ENCODE data around the gene REEP3.
"Not testable (repeated sequence)": the region's sequence is repeated elsewhere in the genome, so short reads cannot be mapped to it uniquely, and the experiment has no call there.

REEP3 gene

DNA sequence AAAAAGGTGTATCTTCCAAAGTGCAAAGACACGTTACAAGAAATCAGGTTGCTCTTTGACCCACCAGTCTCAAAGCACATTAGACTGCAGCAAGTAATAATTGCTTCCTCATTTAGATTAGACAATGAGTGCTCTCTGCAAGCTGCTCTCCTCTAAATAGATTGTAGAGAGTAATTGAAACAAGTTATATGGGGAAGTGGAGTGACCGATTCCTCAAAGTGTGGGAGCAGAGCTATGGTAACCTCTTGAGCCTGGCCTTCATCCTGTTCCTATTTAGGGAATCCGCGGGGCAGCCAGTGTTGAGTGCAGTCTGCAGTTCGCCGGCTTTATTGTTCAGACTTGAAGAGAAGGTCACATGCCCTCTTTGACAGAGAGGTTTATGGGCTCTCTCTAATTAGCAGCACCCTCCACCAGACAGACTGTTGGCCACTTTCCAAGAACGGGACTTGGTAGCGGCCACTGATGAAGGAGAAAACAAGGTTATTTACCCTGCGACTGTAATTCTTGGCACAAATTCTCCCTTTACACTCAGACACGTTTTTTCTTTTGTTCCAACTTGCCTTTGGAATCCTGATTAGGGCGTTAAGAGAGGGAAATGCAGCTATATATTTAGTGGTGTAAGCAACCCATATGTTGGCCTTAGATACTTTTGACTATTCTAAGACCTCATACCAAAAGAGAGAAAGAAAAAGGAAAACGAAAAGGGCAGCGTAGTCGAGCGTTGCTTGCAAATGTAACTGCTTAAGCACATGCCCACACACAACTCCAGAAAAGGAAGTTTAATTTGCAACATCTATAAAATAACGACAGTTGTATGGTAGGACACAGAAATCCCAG, 107.5 kb downstream of the REEP3 start:
- DNase-seq (ENCODE audit: low read depth in 2 of 3, low spot score in 2 of 3): no peak

DNA sequence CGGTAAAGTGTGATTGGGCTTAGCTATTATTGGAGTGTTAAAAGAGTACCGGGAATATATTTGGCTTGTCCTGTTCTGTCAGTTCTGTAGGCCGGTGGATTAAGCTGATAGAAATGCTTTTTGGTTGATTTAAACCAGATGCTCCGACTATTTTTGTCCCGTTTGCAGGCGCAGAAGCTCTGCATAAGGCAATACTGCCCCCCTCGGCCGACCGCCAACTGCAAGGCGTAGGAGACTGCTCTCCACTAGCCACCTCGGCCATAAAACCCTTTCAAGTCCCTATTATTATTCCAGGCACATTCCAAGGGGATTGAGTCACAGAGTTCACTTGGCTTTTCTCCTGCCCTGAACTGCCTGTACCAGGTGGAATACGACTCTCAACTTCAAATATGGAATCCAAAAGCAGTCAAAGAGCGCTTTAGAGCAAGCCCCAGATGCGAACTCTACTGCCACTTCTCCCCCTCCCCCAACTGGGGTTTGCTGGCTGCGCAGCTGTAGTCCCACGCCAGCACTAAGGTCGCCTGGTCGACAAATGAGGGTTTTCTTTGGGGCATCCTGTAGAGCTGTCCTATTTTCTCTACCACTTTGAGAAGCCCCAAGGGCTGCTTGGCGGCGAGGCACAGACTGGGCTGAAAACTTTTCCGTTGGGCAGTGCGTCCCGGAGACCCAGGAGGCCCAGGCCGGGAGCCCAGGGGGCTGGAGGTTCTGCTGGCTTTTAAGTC, 108.3 kb downstream of the REEP3 start:
- DNase-seq (ENCODE audit: low read depth in 2 of 3, low spot score in 2 of 3): peak; percentile 40 to 54 (median 49)

DNA sequence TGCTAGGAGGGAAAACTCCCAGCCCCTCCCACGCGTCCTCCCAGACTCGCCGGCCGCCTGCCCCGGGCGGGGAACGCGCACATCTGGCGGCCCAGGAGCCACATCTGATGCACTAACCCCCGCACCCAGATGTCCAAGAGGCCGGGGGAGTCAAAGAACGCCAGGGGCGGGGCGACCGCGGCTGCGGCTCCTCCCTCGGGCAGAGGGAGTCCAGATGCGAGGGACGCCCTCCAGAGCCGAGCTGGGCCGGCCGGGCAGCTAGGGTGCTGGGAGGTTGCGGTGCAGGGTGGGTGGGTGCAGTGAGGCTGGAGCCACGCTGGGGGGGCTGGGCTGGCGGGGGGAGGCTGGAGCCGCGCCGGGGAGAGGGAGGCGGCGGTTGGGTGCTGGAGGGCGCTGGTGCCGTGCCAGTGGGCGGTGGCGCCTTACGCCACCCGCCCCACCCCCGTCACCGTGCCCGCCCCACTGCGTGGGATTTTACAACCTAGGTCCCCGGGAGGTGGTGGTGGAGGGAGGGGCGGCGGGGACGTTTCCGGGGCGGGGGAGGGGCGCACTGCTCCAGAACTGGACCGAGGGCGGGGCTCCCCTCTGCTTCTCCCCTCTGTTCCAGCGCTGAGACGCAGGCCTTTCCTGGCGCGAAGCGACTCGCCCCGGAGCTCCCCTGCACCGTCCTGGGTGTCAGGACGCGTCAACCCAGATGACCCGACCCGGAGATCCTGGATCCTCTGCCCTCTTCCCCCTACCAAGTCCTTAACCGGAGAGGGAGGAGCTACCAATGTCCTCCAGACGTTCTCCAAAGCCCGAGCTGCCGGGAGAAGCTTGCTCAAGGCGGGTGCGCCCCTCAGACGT, 109.1 kb downstream of the REEP3 start:
- DNase-seq (ENCODE audit: low read depth in 2 of 3, low spot score in 2 of 3): peak; percentile 47 to 61 (median 57)

DNA sequence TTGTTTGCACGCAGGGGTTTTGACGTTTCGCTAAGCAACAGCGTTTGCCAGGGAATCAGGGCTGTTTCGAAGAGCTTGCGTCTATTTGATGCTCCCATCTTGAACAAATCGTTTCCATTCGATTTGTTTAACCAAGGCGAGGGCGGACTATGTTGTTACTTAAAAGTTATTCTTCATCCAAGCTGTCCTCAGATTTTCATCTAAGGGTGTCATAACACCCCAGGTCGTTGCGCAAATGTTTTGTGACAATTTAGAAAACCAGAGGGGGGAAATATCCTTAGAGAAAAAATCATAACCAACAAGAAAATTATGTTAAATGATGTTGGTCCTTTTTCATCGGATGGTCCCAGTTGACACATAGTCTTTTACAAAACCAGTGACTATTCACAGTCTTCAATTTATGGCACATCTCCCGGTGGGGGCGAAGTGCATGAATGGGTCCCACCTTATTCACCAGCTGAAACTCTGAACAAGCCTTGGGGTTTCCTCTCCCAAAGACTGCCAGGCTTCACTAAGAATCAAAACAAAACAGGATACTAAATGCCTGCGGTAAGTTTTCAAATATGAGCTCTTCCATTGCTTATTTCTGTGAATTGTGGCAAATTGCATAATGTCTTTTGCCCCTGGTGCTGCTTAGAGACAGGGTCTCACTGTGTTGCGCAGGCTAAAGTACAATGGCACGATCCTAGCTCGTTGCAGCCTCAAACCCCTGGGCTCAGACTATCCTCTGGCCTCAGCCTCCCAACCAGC, 109.9 kb downstream of the REEP3 start:
- DNase-seq (ENCODE audit: low read depth in 2 of 3, low spot score in 2 of 3): no peak

DNA sequence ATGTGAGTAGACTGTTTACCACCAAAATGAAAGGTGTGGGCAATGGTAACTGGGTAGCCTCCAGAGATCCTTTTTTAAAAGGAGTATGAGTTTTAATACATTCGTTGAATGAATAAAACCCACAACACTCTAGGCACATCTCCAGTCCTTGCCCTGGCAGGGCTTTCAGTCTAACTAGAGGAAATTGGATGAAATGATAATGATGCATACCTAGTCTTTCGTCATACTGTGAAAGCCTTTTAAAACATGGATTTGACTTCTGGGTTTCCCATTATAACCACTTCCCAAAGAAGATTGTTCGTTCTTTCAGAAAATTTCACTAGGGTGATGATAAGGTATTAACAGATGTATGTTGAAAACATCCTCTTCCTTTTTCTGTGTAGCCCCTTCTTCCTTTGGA, 110.8 kb downstream of the REEP3 start:
- DNase-seq (ENCODE audit: low read depth in 2 of 3, low spot score in 2 of 3): no peak

DNA sequence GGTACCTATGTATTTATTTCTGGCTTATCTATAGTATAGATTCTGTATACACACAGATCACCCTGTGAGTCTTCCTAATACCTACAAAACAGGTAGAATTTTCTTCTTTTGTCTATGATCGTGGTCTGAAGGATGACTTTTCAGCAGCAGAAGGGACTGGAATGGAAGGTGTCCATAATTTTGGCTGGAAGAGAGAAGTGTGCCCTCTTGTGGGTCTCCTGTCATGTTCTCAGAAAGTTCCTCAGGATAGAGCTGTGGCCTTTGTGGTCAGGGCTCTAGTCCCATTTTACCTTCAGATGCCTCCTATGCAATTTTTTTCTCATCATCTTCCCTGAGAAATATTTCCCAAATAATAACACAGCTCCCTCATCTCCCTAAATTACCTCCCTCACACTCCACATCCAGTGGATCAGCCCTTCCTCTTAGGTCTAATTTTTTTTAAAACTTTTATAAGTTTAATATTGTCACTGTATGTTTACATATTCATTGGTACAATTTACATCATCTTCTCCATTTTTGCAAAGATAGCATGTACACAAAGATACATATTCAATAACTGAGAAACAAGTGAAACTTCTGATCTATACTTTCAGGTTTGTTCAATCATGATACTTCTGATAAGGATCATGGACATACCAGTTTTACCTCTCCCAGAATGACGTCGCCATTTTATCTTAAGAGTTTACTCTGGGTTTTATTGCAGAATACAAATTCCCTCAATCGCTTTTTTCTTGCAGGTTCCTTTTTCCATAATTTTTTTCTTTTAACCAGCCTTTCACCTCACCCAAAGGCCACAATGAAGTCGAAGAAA, 112.7 kb downstream of the REEP3 start:
- DNase-seq (ENCODE audit: low read depth in 2 of 3, low spot score in 2 of 3): no peak

DNA sequence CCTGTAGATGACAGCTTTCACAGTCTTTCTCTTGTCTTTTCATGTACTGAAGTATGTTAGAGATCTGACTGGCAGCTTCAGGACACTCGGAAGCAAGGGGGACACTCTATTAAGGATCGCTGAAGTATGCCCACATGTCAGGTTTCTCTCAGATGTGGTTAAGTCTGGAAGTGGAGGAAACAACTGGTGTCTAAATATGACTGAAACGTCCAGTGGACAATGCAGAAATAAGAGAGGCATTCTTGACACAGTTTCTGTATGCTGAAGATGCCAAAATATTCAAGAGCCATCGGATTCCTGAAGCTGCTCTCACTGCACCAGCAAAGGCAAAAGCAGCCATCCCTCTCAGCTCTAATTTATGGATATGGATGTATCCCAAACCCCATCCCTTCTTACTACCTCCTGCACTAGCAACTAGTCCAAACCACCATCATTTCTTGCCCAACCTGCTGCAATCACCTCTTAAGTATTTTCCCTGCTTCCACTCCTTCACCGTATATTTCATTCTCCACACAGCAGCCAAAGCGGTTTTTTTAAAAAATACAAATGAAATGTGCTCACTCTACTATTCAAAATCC, 113.4 kb downstream of the REEP3 start:
- no peak for DNase-seq (ENCODE audit: low read depth in 2 of 3, low spot score in 2 of 3)

DNA sequence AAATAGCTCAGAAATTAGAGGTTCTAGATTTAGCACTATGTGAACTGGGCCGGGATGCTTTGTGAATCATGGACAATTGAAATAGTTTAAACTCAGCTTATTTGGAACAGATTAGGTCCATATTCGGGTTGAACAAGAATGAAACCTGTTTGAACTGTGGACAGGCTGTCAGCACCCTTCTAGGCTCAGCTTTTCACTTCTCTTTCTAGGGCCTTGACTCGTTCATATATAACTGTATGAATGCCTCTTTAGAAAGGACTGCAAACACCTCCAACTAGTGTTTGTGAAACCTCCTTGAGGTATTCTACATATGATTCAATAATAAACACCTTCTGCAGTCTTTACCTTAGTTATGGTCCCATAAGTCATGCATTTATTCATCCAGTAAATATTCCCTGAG, 115.6 kb downstream of the REEP3 start:
- no peak for DNase-seq (ENCODE audit: low read depth in 2 of 3, low spot score in 2 of 3)

DNA sequence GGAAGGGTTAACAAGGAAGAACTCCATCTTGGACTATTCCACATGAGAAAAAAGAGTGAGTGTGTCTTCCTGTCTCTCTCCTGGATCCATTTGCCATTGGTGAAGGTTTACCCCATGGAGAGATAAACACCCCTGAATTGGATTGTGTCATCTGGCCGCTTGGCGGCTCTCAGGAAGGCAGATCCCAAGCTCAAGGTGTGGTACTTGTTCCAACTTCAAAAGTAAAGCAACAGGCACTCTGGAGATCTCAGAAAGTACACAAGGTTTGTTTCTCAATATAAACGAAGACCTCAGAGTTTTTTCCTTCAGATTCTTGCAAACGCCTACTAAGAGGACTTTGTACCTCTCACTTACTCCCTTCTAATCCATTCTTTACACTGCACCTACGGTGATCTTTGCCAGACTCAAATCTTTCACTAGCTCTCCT, 116.7 kb downstream of the REEP3 start:
- no peak for DNase-seq (ENCODE audit: low read depth in 2 of 3, low spot score in 2 of 3)

DNA sequence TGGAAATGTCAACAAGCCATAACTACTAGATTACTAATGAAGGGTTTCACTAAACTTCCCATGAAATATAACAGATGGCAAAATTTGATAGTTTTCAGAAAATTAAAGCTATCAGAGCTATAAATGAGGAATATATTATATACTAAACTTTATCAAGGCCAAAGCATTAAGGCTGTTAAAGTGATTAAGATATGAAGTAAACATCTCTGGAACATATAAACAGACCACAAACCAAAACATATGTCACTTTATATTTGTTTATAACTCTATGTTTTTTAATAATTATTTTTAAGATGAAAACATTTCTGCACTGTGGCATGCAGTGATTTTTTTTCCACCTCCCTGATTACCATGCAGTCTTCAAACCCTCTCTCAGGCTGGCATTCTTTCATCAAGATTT, 120.2 kb downstream of the REEP3 start:
- DNase-seq (ENCODE audit: low read depth in 2 of 3, low spot score in 2 of 3): no peak

DNA sequence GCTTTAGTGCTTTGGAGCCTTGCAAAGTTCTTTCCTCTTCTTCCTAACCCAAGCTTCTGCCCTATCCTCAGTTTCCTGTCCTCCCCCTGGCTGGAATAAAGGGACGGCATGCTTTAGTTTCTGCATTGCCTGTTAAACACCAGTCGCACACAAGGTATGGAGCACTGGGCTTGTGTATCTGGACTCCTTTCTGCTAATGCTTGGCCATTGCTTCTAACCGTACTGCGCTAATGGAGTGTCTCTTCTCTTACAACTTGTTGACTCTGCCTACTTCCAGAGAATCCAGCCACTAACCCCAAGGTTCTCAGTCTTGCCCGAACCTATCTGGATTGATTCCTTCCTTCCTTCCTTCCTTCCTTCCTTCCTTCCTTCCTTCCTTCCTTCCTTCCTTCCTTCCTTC, 120.6 kb downstream of the REEP3 start:
- DNase-seq (ENCODE audit: low read depth in 2 of 3, low spot score in 2 of 3): no peak

DNA sequence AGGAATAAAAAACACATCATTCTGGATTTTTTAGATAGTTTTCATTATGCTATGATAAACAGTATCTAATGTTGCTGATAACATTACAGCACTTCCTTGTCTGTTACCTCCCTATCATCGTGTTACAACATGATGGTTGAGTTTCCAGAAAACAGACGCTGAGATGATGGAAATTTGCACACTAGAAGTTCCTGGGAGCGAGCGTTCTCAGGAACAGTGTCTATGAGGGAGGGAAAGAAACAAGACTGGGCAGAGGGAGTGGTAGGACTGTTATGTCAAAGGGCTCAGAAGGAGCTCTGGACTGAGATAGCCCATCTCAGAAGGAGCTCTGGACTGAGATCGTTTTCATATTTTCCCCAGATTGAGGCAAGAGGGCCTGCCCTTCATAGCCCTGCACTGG, 121.6 kb downstream of the REEP3 start:
- DNase-seq (ENCODE audit: low read depth in 2 of 3, low spot score in 2 of 3): no peak

DNA sequence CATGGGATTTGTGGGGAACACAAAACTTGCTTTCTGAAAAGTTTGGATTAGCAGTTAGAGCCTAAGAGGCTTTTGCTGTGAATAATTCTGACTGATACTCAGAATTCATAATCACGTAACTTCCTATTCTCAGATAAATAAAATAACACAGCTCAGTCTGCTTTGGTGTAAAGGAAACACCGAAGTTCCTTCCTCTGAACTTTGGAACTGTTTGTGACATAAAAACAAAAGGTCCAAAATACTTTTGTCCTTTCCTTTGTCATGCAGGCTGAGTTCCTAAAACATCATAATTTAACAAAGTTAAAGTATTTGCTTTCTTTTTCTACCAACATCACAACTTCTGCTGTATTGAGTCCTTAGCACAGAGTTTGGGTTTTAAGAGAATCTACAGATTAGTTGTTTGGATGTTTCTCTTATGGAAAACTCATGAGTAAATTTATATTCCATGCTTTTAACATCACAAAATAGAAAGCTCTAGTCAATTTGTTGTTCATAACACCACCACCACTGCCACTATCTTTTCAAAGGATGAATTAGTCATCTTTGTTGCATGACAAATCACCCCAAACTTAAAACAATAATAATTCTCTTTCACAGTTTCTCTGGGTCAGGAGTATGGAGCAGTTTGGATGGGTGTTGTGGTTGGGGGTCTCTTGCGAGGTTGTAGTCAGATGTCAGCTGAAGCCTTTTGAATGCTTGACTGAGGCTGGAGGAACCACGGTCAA, 123.4 kb downstream of the REEP3 start:
- no peak for DNase-seq (ENCODE audit: low read depth in 2 of 3, low spot score in 2 of 3)

DNA sequence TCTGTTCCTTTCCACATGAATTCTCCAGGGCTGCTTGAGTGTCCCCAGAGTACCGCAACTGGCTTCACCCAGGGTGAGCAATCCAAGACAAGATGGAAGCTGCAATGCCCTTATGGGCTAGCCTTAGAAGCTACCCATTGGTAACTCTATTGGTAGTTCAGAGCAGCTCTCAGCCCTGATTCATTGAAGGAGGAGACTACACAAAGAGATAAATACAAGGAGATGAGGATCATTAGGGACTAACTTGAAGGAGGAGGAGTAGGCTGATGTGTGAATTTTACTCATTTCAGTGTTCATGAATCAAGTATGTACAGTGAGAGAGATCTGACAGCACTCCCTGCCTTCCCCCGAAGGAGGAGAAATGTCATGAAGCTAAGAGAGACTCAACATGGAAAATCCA, 124.0 kb downstream of the REEP3 start:
- DNase-seq (ENCODE audit: low read depth in 2 of 3, low spot score in 2 of 3): no peak

DNA sequence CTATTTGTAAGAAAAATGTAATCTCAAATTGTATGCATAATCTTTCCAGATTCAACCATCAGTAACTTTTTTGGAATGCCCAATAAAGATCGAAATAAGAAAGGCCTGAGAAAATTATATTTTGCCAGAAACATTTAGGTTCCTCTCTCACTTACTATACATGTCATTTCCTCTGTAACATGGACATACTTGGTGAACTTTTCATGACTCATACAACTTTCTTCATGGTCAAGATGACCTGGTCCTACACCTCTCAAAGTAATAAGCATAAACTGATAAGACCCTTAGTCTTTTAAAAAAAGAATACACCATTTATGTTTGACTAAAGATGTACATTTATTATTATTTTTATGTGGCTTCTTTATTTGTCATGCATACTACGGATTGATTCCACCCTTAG, 125.3 kb downstream of the REEP3 start:
- DNase-seq (ENCODE audit: low read depth in 2 of 3, low spot score in 2 of 3): no peak

DNA sequence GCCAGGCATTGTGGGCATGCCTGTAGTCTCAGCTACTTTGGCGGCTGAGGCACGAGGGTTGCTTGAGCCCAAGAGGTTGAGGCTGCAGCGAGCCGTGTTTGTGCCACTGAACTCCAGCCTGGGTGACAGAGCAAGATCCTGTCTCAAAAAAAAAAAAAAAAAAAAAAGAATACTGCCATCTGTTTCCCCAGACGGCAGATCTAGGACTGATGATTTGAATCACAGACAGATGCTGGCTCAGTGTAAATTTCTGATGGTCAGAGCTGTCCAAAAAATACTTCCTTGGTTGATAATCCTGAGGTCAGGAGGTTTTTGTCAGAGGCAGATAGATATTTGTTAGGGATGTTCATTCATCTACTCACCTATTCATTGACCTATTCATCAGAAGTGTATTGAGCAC, 130.7 kb downstream of the REEP3 start:
- DNase-seq (ENCODE audit: low read depth in 2 of 3, low spot score in 2 of 3): no peak

DNA sequence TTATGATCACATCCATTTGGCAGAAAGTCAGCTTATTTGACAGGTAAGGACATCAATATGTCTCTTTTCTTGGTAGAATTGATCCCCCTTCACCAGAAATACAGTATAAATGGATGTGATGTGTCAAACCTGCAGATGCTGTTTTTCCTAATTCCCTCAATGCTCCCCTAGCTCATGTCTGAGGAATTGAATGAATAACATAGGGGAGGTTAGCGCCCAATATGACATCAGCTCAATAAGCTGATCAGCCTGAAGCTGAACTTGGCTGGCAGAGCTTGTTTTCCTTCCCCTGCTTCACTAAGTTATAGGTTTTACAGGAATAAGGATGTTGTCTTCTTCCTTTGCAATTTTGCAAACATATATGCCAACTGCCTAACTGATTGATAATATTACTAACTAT, 132.5 kb downstream of the REEP3 start:
- no peak for DNase-seq (ENCODE audit: low read depth in 2 of 3, low spot score in 2 of 3)

DNA sequence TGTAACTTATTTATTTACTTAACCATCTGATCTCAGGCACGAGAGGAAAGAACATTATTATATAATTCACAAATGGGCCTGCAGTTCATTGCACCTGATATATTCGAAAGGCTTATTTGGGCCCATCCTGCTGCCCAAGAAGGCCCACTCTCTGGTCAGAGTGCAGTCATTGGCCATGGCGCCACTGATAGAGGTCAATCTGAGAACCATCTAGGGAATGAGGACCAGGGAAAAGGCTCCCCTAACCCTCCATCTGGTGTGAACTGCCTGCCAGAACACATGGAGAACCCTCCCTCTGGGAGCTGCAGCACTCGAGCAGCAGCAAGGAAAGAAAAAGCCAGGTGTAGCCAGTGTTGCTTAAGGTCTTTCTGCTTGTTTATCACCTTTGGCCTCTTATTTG, 136.6 kb downstream of the REEP3 start:
- DNase-seq (ENCODE audit: low read depth in 2 of 3, low spot score in 2 of 3): no peak

DNA sequence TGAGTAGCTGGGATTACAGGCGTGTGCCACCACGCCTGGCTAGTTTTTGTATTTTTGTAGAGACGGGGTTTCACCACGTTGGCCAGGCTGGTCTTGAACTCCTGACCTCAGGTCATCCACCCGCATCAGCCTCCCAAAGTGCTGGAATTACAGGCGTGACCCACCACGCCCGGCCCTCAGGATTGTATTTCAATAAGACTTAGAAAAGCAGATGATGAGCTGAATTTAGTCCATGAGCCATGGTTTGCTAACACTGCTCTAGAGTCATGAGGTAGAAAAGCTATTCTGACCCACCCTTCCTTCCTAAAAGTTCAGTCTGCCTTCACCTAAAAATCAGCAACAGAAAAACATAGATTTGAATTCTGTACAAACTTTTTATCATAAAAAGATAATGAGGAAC, 139.7 kb downstream of the REEP3 start:
- not testable (repeated sequence) for DNase-seq (ENCODE audit: low read depth in 2 of 3, low spot score in 2 of 3)
